Loucy (cell line): ENCODE measurements around the gene KDM4B.

Experiments used
- CTCF ChIP-seq: fragments of 200-600 bp; sonication (generic); conservative IDR thresholded peaks from 2 replicates; pipeline ENCODE4 v1.5.1; 2014; ENCODE audit warnings: mild to moderate bottlenecking, antibody characterized with exemption, low read length
- EZH2phosphoT487 ChIP-seq: fragments of 200-600 bp; IDR thresholded peaks from 2 replicates; pipeline ENCODE4 v1.6.1; 2018; ENCODE audit warnings: antibody characterized with exemption, mild to moderate bottlenecking, moderate library complexity, borderline replicate concordance

- TF ChIP-seq CTCF (no peak), EZH2phosphoT487 (no peak)
Measured at GRCh38 chr19:5046339-5047039, 77.6 kb downstream of the KDM4B start.
